Gastroesophageal sphincter (tissue), 4 donors: Measurements from ENCODE around the gene PRTFDC1. TPM values are rescaled to one million over a fixed set of nuclear protein-coding genes. Genes with fewer than 3 reads are reported as not detected.

Experiments used
- ATAC-seq: fragments of 150-250 bp; one replicate; pipeline ENCODE4 v1.9.1; 2016; ENCODE audit warnings: mild to moderate bottlenecking, moderate library complexity
- H3K27ac ChIP-seq, 4 donors: fragments of 200-600 bp; sonication (generic) in 3 of 4; 1 replicate in 3 of 4; 2 replicates in 1 of 4; pipeline ENCODE4 v1.5.1; 2016 to 2019
- H3K27me3 ChIP-seq: fragments of 200-600 bp; sonication (generic); one replicate; pipeline ENCODE4 v1.5.1; 2019
- H3K36me3 ChIP-seq, 2 donors: fragments of 200-600 bp; sonication (generic); one replicate each; pipeline ENCODE4 v1.5.1; 2019; ENCODE audit warnings: control low read depth in 1 of 2
- H3K4me1 ChIP-seq, 3 donors: fragments of 200-600 bp; sonication (generic); 1 replicate in 2 of 3; 2 replicates in 1 of 3; pipeline ENCODE4 v1.5.1; 2016 to 2019; ENCODE audit warnings: control low read depth in 2 of 3
- H3K4me3 ChIP-seq, 2 donors: fragments of 200-600 bp; sonication (generic); one replicate each; pipeline ENCODE4 v1.5.1; 2019; ENCODE audit warnings: mild to moderate bottlenecking in 1 of 2, moderate library complexity in 1 of 2
- H3K9me3 ChIP-seq, 3 donors: fragments of 200-600 bp; sonication (generic); one replicate each; pipeline ENCODE4 v1.5.1; 2017 to 2019; ENCODE audit warnings: control low read depth in 2 of 3
- CTCF ChIP-seq, 4 experiments: fragments of 200-600 bp in 2 of 4; fragments of 450-650 bp in 2 of 4; sonication (generic) in 1 of 4; IDR thresholded peaks; one replicate each; pipeline ENCODE4 v1.5.1; 2017 to 2019; ENCODE audit warnings: antibody characterized with exemption in 4 of 4, mild to moderate bottlenecking in 2 of 4, moderate library complexity in 2 of 4
- EP300 ChIP-seq: sonication (generic); formaldehyde crosslinking; IDR thresholded peaks from one replicate; pipeline ENCODE4 v1.6.1; 2017; ENCODE audit warnings: antibody characterized with exemption, mild to moderate bottlenecking
- POLR2A ChIP-seq, 2 donors: fragments of 450-650 bp; IDR thresholded peaks; one replicate each; pipeline ENCODE4 v1.6.1; 2017; ENCODE audit warnings: antibody characterized with exemption in 2 of 2, mild to moderate bottlenecking in 2 of 2, moderate library complexity in 1 of 2
- POLR2AphosphoS5 ChIP-seq: sonication (generic); formaldehyde crosslinking; IDR thresholded peaks from one replicate; pipeline ENCODE4 v1.6.1; 2017; ENCODE audit warnings: antibody characterized with exemption
- WGBS, 2 donors: methylation state at CpG; one replicate each; pipeline ENCODE4 v1.1.5; 2018; ENCODE audit warnings: low coverage in 1 of 2; 5-methylcytosine and 5-hydroxymethylcytosine counted together
- total RNA-seq, 4 donors: library from RNA; depleted of rRNA; stranded (reverse); fragments of >200 nt; gene quantifications; one replicate each; pipeline ENCODE4 v1.1.0, GENCODE V29; 2016

PRTFDC1 gene
- total RNA-seq, 4 donors from 2014 or later, result 3.2 to 14.6 (median 7.9) TPM

- no peaks in the 10 kb centered on the region for H3K36me3 ChIP-seq
- no peaks in the 10 kb centered on the region for H3K9me3 ChIP-seq
- WGBS, 2 donors, result 100% methylated on average over 1 to 2 of the region's 2 CpGs
- no peaks in the 10 kb centered on the region for H3K27me3 ChIP-seq
- H3K4me1 ChIP-seq, result no peaks in the 10 kb centered on the region
- no peak for ATAC-seq
- no peak overlapping the region for H3K4me3 ChIP-seq
- H3K27ac ChIP-seq, result no peak overlapping the region
- TF ChIP-seq POLR2A (IDR thresholded peaks at IDR 0.05) (no peak), CTCF (IDR thresholded peaks at IDR 0.05) (no peak), POLR2AphosphoS5 (no peak), EP300 (no peak)
These were observed 64.6 kb downstream of the PRTFDC1 start for GRCh38 chr10:24887855-24888231.

GRCh38 chr10:24886290-24886680 lies 66.1 kb downstream of the PRTFDC1 start:
- Histone ChIP-seq H3K4me3 (no peak overlapping the region), H3K27ac (no peak overlapping the region), H3K9me3 (no peaks in the 10 kb centered on the region), H3K27me3 (no peaks in the 10 kb centered on the region), H3K36me3 (no peaks in the 10 kb centered on the region), H3K4me1 (no peaks in the 10 kb centered on the region)
- no peak for ATAC-seq
- no peak for TF ChIP-seq POLR2AphosphoS5
- no peak for TF ChIP-seq EP300
- WGBS, 2 donors, result 79 to 100% methylated on average over 1 to 5 of the region's 5 CpGs

- 73 to 87% methylated on average over 3 to 6 of the region's 7 CpGs for WGBS, 2 donors
- Histone ChIP-seq H3K27ac (no peak overlapping the region), H3K36me3 (no peaks in the 10 kb centered on the region), H3K27me3 (no peaks in the 10 kb centered on the region), H3K4me1 (no peaks in the 10 kb centered on the region), H3K4me3 (no peak overlapping the region), H3K9me3 (no peaks in the 10 kb centered on the region)
- TF ChIP-seq CTCF (IDR thresholded peaks at IDR 0.05) (no peak), POLR2AphosphoS5 (no peak), POLR2A (IDR thresholded peaks at IDR 0.05) (no peak), EP300 (no peak)
- ATAC-seq, result no peak
These were observed 66.7 kb downstream of the PRTFDC1 start for GRCh38 chr10:24885551-24886289.

- WGBS, 2 donors, result 100% methylated on average over 1 of the region's 1 CpG; no CpG with 5 or more reads in 1 of the 2 donors
- Histone ChIP-seq H3K4me1 (no peaks in the 10 kb centered on the region), H3K4me3 (no peak overlapping the region), H3K9me3 (no peaks in the 10 kb centered on the region), H3K36me3 (no peaks in the 10 kb centered on the region), H3K27me3 (no peaks in the 10 kb centered on the region), H3K27ac (no peak overlapping the region)
- ATAC-seq, result no peak
- no peak for TF ChIP-seq EP300
- TF ChIP-seq POLR2AphosphoS5, result no peak
- no peak for TF ChIP-seq CTCF (IDR thresholded peaks at IDR 0.05)
- TF ChIP-seq POLR2A (IDR thresholded peaks at IDR 0.05), result no peak
These were observed 67.6 kb downstream of the PRTFDC1 start for GRCh38 chr10:24884793-24885192.

GRCh38 chr10:24884316-24884715 lies 68.1 kb downstream of the PRTFDC1 start:
- no peak for ATAC-seq
- no peaks in the 10 kb centered on the region for H3K4me1 ChIP-seq
- no peak overlapping the region for H3K4me3 ChIP-seq
- no peaks in the 10 kb centered on the region for H3K9me3 ChIP-seq
- WGBS, 2 donors, result 93 to 94% methylated on average over 2 of the region's 2 CpGs
- H3K36me3 ChIP-seq, result no peaks in the 10 kb centered on the region
- no peak for TF ChIP-seq EP300
- TF ChIP-seq POLR2AphosphoS5, result no peak
- no peak for TF ChIP-seq POLR2A (IDR thresholded peaks at IDR 0.05)
- no peak for TF ChIP-seq CTCF (IDR thresholded peaks at IDR 0.05)
- H3K27me3 ChIP-seq, result no peaks in the 10 kb centered on the region
- H3K27ac ChIP-seq, result no peak overlapping the region
